GM18520 (cell line): ENCODE measurements around the gene ACAT2.
"Not testable (repeated sequence)": the region's sequence is repeated elsewhere in the genome, so short reads cannot be mapped to it uniquely, and the experiment has no call there.

Experiments
- ATAC-seq: cut with Tn5 transposase; IDR thresholded peaks from one replicate; pipeline ENCODE4 v1.9.1; 2021; ENCODE audit not compliant: unreplicated experiment

The ACAT2 gene

GRCh38 chr6:159762681-159763293 lies 942 bp downstream of the ACAT2 start:
- no peak for ATAC-seq

GRCh38 chr6:159766906-159767305 lies 5.1 kb downstream of the ACAT2 start:
- ATAC-seq, result no peak

GRCh38 chr6:159769470-159769869 lies 7.6 kb downstream of the ACAT2 start:
- no peak for ATAC-seq

DNA sequence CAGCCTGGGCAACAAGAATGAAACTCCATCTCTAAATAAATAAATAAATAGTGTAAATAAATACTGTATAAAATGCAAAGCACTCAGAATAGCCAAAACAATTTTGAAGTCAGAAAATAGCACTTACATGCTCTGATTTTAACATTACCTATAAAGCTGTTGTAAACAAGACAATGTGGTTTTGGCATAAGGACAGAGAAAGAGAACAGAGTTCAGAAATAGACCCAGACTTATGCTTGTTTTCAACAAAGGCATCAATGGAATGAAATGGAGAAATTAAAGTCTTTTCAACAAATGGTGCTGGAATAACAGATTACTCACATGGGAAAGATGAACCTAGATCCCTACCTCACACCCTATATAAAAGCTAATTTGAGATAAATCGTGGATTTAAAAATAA lies 10.4 kb downstream of the ACAT2 start:
- no peak for ATAC-seq

GRCh38 chr6:159777240-159777904 lies 15.5 kb downstream of the ACAT2 start:
- ATAC-seq, result no peak

DNA sequence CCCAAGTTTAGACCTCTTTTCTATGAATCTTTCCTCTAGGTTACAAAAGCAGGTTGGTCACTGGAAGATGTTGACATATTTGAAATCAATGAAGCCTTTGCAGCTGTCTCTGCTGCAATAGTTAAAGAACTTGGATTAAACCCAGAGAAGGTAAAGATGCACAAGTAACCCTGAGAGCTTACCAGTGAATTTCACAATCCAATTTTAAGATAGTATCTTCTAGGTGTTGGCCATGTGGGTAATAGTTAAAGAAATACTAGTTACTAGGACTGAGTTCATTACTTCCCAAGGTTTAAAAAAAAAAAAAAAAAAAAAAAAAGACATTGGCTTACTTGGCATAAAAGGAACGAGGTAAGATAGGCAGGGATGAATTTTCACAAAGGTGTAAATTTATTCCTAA lies 16.3 kb downstream of the ACAT2 start:
- no peak for ATAC-seq

DNA sequence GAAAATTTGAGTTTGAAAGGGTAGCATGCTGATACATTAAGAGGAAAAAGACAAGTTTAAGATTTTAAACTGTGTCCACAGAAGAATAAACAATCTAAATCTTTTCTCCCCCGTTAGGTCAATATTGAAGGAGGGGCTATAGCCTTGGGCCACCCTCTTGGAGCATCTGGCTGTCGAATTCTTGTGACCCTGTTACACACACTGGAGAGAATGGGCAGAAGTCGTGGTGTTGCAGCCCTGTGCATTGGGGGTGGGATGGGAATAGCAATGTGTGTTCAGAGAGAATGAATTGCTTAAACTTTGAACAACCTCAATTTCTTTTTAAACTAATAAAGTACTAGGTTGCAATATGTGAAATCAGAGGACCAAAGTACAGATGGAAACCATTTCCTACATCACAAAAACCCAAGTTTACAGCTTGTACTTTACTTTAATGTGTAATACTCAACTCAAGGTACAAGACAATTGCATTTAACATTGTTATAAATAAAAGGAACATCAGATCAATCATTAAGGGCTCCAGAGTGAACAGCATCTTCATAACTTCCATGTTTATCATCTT lies 16.8 kb downstream of the ACAT2 start:
- ATAC-seq, result no peak

DNA sequence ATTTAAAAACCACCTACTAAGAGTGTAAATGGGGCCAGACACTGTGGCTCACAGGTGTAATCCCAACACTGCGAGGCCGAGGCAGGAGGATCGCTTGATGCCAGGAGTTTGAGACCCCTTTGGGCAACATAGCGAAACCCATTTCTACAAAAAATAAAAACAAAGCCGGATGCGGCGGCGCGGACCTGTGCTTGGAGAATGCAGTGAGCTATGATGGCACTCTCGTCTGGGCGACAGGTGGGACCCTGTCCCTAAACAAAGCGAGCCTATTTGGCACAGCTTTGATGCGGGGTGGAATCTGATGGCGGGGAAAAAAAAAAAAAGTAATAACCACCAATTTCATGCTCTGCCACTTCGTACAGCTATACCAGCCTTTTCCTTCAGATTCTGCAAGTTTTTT lies 26.4 kb downstream of the ACAT2 start:
- no peak for ATAC-seq

DNA sequence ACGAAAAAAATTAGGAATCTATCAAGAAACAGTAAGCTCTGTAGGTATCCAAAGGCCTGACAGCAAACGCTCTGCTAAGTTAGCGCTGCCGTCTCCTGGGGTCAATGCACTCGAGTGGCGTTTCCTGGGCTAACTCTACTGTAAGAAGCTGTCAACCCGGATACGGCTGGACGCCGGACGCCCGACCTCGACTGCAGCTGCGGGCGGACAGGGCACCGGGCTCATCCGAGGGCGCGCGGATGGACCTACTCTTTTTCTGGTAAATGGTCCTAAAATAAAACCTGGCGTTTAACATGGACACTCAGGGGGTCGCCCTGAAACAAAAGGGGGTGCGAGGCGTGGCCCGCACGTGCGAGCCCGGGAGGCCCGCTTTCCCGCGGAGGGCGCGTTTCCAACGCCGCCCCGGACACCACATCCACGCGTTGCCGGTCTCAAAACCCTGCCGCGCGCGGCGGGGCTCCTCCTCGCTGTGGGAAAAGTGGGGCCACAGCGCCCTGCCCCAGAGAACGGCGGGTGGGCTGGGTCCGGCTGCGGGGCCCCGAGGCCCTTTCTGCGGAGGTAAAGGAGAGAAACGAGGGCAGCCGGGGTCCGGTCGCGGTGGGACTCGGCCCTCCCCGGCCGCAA lies 27.0 kb downstream of the ACAT2 start:
- no peak for ATAC-seq

DNA sequence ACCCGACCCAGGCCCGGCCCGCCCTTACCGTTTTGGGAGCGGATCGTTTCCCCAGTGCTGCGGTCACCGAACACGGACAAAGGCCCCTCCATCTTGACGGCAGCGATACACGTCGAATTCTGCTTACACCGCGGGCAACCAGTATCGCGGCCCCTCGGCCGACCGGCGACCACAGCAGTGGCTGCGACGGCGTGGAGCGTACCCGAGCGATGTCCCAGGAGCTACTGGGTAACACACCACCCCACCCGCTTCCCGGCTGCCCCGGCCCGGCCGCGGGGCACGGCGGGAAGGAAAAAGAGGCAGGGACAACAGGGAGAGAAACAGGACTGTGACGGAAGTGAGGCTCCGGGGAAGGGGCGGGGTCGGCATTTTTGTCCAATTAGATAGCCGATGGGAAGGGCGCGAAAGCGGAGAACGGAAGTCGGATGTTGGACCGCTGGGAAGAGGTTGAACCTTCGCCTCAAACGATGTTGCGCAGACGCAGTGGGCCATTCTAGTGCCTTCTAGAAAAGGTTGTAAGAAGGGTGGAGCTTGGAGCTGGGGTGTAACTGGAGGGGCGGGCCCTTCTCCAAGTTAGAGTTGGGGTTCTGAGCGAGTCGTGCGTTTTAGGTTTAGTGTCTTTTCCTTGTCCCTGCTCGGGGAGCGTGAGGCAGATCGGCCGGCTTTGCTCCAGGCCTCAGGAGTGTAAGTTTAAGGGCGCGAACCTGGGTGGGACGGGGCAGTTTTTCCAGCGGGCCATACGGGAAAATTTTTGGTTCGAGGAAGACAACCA lies 27.7 kb downstream of the ACAT2 start, which contains the start of gene TCP1:
TCP1 (minus strand) TSS at position 226 of the 772 bp plus-strand sequence; CDS start at position 92, 134 bp downstream.
- peak; percentile 63 for ATAC-seq

GRCh38 chr6:159790149-159790955 lies 28.5 kb downstream of the ACAT2 start, which contains the start of gene MRPL18:
MRPL18 (plus strand) TSS chr6:159790467; CDS start chr6:159790588, 121 bp downstream.
- peak; percentile 82 for ATAC-seq

GRCh38 chr6:159790956-159791598 lies 29.2 kb downstream of the ACAT2 start:
- no peak for ATAC-seq

GRCh38 chr6:159794976-159795375 lies 33.1 kb downstream of the ACAT2 start:
- not testable (repeated sequence) for ATAC-seq

GRCh38 chr6:159797554-159797953 lies 35.7 kb downstream of the ACAT2 start:
- no peak for ATAC-seq

DNA sequence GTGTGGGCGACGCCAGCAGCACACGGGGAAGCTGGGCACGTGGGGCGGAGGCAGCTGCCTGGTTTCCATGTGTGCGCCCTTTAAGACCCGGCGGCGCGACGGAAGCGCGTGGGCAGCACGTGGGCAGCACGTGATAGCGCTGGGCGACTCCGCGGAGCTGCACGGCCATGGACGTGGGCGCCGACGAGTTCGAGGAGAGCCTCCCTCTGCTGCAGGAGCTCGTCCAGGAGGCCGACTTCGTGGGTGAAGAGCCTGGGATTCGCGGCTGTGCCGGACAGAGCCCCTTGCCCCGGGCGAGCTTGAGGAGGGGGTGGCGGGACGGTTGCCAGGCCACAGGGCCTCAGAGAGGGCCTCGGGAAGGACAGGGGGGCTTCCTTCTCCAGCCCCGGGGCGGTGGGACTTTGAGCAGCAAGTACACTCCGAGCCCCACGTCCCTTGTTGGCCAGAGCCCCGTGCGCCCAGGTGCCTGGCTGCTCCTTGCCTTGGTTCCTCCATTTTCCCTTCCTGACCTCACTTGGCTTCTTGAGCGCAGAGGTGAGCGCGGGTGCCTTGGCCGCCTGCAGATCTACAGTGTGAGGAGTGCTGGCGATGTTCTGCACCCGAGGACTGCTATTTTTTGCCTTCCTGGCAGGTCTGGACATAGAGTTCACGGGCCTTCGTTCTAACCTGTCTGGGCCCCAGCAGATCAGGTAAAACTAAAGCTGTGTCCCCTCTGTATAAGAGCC lies 38.5 kb downstream of the ACAT2 start, which contains the start of gene PNLDC1:
PNLDC1 (plus strand) TSS at position 136 of the 725 bp plus-strand sequence; CDS start at position 168, 32 bp downstream.
- no peak for ATAC-seq

GRCh38 chr6:159801935-159802334 lies 40.1 kb downstream of the ACAT2 start:
- no peak for ATAC-seq

- no peak for ATAC-seq
Measured at GRCh38 chr6:159804504-159804903, 42.7 kb downstream of the ACAT2 start.

- ATAC-seq, result no peak
Measured at GRCh38 chr6:159805440-159806020, 43.7 kb downstream of the ACAT2 start.
